OCI-LY7 (cell line): ENCODE results near the gene CCBE1. TPM values are rescaled to one million over a fixed set of nuclear protein-coding genes. Genes with fewer than 3 reads are reported as not detected.

Experiments used
- BruUV-seq: library from RNA; stranded (reverse); fragments of 400-500 nt; replicated peaks from 2 replicates; lab custom pipeline; 2021; lab: Mats Ljungman, UMichigan
- CTCF ChIA-PET: fragments of 300-600 bp; sonication (Branson Sonifier 250); formaldehyde crosslinking; loops from one replicate; lab custom pipeline; 2022; ENCODE audit warnings: antibody characterized with exemption; ENCODE audit not compliant: unreplicated experiment; lab: Charles Lee
- POLR2A ChIA-PET: fragments of 300-600 bp; sonication (Branson Sonifier 250); formaldehyde crosslinking; loops from one replicate; lab custom pipeline; 2022; ENCODE audit warnings: antibody characterized with exemption; lab: Charles Lee
- DNase-seq: peaks from one replicate; pipeline ENCODE4 v3.0.0-alpha.2; 2015; ENCODE audit warnings: low spot score
- H2AFZ ChIP-seq: fragments of 200-600 bp; sonication (generic), shearing (Covaris generic); 2 replicates; pipeline ENCODE4 v1.6.1; 2014; ENCODE audit warnings: mild to moderate bottlenecking, antibody characterized with exemption, low read length, moderate library complexity
- H3K27ac ChIP-seq: fragments of 200-600 bp; sonication (generic); 2 replicates; pipeline ENCODE4 v1.5.1; 2014; ENCODE audit warnings: mixed run types, low read depth, mild to moderate bottlenecking, moderate library complexity, low read length, inconsistent platforms; ENCODE audit not compliant: poor library complexity, severe bottlenecking
- H3K36me3 ChIP-seq: fragments of 200-600 bp; sonication (generic); 2 replicates; pipeline ENCODE4 v1.6.1; 2014; ENCODE audit warnings: mild to moderate bottlenecking, antibody characterized with exemption, low read length, moderate library complexity, mixed read lengths; ENCODE audit not compliant: insufficient read depth
- H3K4me1 ChIP-seq: fragments of 200-600 bp; sonication (generic); 2 replicates; pipeline ENCODE4 v1.5.1; 2014; ENCODE audit warnings: mild to moderate bottlenecking, low read length; ENCODE audit not compliant: insufficient read depth, poor library complexity, severe bottlenecking
- H3K4me2 ChIP-seq: fragments of 200-600 bp; sonication (generic); 2 replicates; pipeline ENCODE4 v1.6.1; 2014; ENCODE audit warnings: mild to moderate bottlenecking, low read length
- H3K4me3 ChIP-seq: fragments of 200-600 bp; sonication (generic); 2 replicates; pipeline ENCODE4 v1.5.1; 2014; ENCODE audit warnings: mild to moderate bottlenecking, low read depth, low read length; ENCODE audit not compliant: poor library complexity, severe bottlenecking
- H3K79me2 ChIP-seq: fragments of 200-600 bp; sonication (generic); 2 replicates; pipeline ENCODE4 v1.6.1; 2016; ENCODE audit warnings: low read depth, mild to moderate bottlenecking, low read length, moderate library complexity, mixed read lengths; ENCODE audit not compliant: insufficient read depth
- H3K9me2 ChIP-seq: fragments of 200-600 bp; sonication (generic); 2 replicates; pipeline ENCODE4 v1.6.1; 2016; ENCODE audit warnings: mild to moderate bottlenecking, low read length, mixed read lengths; ENCODE audit not compliant: insufficient read depth
- H3K9me3 ChIP-seq: fragments of 200-600 bp; sonication (generic); 2 replicates; pipeline ENCODE4 v1.6.1; 2014; ENCODE audit warnings: mild to moderate bottlenecking, mixed run types, low read length, mixed read lengths
- H4K20me1 ChIP-seq: fragments of 200-600 bp; sonication (generic); 2 replicates; pipeline ENCODE4 v1.6.1; 2014; ENCODE audit warnings: mild to moderate bottlenecking, antibody characterized with exemption, low read length, moderate library complexity, mixed read lengths; ENCODE audit not compliant: insufficient read depth
- CTCF ChIP-seq: fragments of 200-600 bp; sonication (generic); conservative IDR thresholded peaks from 2 replicates; pipeline ENCODE4 v1.5.1; 2014; ENCODE audit warnings: mild to moderate bottlenecking, antibody characterized with exemption, low read length, moderate library complexity, mixed read lengths
- EZH2phosphoT487 ChIP-seq: fragments of 200-600 bp; sonication (generic); IDR thresholded peaks from 2 replicates; pipeline ENCODE4 v1.6.1; 2018; ENCODE audit warnings: low read depth, borderline replicate concordance, mild to moderate bottlenecking, mixed run types, antibody characterized with exemption, low read length, moderate library complexity, mixed read lengths
- intact Hi-C: fragments of 100-400 bp; cut with micrococcal nuclease; formaldehyde crosslinking; loops from one replicate; pipeline ENCODE4 v1.10.0; 2022; ENCODE audit not compliant: unreplicated experiment
- total RNA-seq, 2 experiments: library from RNA; depleted of rRNA in 1 of 2; stranded (reverse); fragments of >200 nt in 1 of 2; shearing (Covaris generic) in 1 of 2; gene quantifications; 2 replicates each; pipeline ENCODE4 v1.2.3, GENCODE V29; 2014 to 2022

Gene CCBE1
- total RNA-seq, 2 experiments from 2014 or later, result 0.16 to 0.70 TPM

GRCh38 chr18:59736061-59736460 is 38.8 kb upstream of the CCBE1 start:
- Histone ChIP-seq H3K9me3 (no peaks in the 10 kb centered on the region), H3K36me3 (no peaks in the 10 kb centered on the region), H2AFZ (no peak overlapping the region), H3K4me1 (no peaks in the 10 kb centered on the region), H3K4me2 (no peak overlapping the region), H3K27ac (no peak overlapping the region), H3K79me2 (no peaks in the 10 kb centered on the region), H3K4me3 (no peak overlapping the region), H4K20me1 (no peaks in the 10 kb centered on the region), H3K9me2 (no peaks in the 10 kb centered on the region)
- ChIA-PET CTCF (no interaction called here), POLR2A (no interaction called here)
- no peak for TF ChIP-seq EZH2phosphoT487
- DNase-seq, result no peak
- intact Hi-C loops, result no loop called here
- no TSS peak for BruUV-seq

- Histone ChIP-seq H3K4me2 (no peak overlapping the region), H3K36me3 (no peaks in the 10 kb centered on the region), H3K9me3 (no peaks in the 10 kb centered on the region), H3K9me2 (no peaks in the 10 kb centered on the region), H2AFZ (no peak overlapping the region), H4K20me1 (no peaks in the 10 kb centered on the region), H3K4me3 (no peak overlapping the region), H3K27ac (no peak overlapping the region), H3K79me2 (no peaks in the 10 kb centered on the region), H3K4me1 (no peaks in the 10 kb centered on the region)
- POLR2A ChIA-PET, result no interaction called here
- BruUV-seq, result no TSS peak
- CTCF ChIA-PET, result no interaction called here
- DNase-seq, result no peak
- intact Hi-C loops, result no loop called here
- no peak for TF ChIP-seq CTCF
Measured at GRCh38 chr18:59735269-59735860, 38.1 kb upstream of the CCBE1 start.

GRCh38 chr18:59733421-59733820 is 36.2 kb upstream of the CCBE1 start:
- no peaks in the 10 kb centered on the region for H4K20me1 ChIP-seq
- H3K4me3 ChIP-seq, result no peak overlapping the region
- POLR2A ChIA-PET, result no interaction called here
- CTCF ChIA-PET, result no interaction called here
- no peaks in the 10 kb centered on the region for H3K36me3 ChIP-seq
- H3K27ac ChIP-seq, result no peak overlapping the region
- H3K9me2 ChIP-seq, result no peaks in the 10 kb centered on the region
- H3K79me2 ChIP-seq, result no peaks in the 10 kb centered on the region
- H3K4me1 ChIP-seq, result no peaks in the 10 kb centered on the region
- intact Hi-C loops, result no loop called here
- no peak for DNase-seq
- no peaks in the 10 kb centered on the region for H3K9me3 ChIP-seq
- TF ChIP-seq EZH2phosphoT487 (no peak), CTCF (no peak)
- no TSS peak for BruUV-seq
- no peak overlapping the region for H2AFZ ChIP-seq
- no peak overlapping the region for H3K4me2 ChIP-seq
